GM12878 (cell line): ENCODE results near the gene ARID3A. TPM values are rescaled to one million over a fixed set of nuclear protein-coding genes. Genes with fewer than 3 reads are reported as not detected.

Source experiments
- BMI1 ChIP-seq: fragments of 450-650 bp; IDR thresholded peaks from 2 replicates; pipeline ENCODE4 v1.6.1; 2016; ENCODE audit warnings: mild to moderate bottlenecking, moderate library complexity, borderline replicate concordance
- DPF2 ChIP-seq: fragments of 450-650 bp; IDR thresholded peaks from 2 replicates; pipeline ENCODE4 v1.6.1; 2017; ENCODE audit warnings: mild to moderate bottlenecking
- NR2C1 ChIP-seq: fragments of 450-650 bp; IDR thresholded peaks from 2 replicates; pipeline ENCODE4 v1.6.1; 2017; ENCODE audit warnings: antibody characterized with exemption, mild to moderate bottlenecking, moderate library complexity
- RELA ChIP-seq: fragments of 450-650 bp; IDR thresholded peaks from 2 replicates; pipeline ENCODE4 v1.8.0; 2014; ENCODE audit warnings: borderline replicate concordance; ENCODE audit not compliant: partially characterized antibody
- SMAD1 ChIP-seq: fragments of 450-650 bp; IDR thresholded peaks from 2 replicates; pipeline ENCODE4 v1.6.1; 2018; ENCODE audit warnings: mild to moderate bottlenecking, low read depth; ENCODE audit not compliant: partially characterized antibody
- YY1 ChIP-seq: IDR thresholded peaks from 2 replicates; pipeline ENCODE4 v1.6.1; 2011; ENCODE audit warnings: low read depth, mild to moderate bottlenecking, low read length
- ZNF217 ChIP-seq: fragments of 450-650 bp; IDR thresholded peaks from 2 replicates; pipeline ENCODE4 v1.6.1; 2017; ENCODE audit warnings: antibody characterized with exemption, mild to moderate bottlenecking
- polyA plus RNA-seq, 11 experiments: library from polyadenylated mRNA; depleted of rRNA in 4 of 11; unstranded in 6 of 11; stranded (reverse) in 5 of 11; fragments of >200 nt; fragmentation: Nextera tagmentation in 4 of 11; fragmentation: Illumina TruSeq in 1 of 11; extraction: Ambion mirVana in 4 of 11; extraction: Trizol in 1 of 11; gene quantifications; 1 replicate in 1 of 11; 2 replicates in 10 of 11; pipeline versions ENCODE4 v1.2.1 to v1.2.3, GENCODE V29; 2011 to 2016; ENCODE audit warnings: inconsistent platforms in 2 of 11, missing spikeins in 2 of 11, low read depth in 1 of 11
- total RNA-seq, 4 experiments: library from RNA; depleted of rRNA in 3 of 4; stranded (reverse); fragments of >200 nt in 3 of 4; fragmentation: Illumina TruSeq in 1 of 4; extraction: Trizol in 1 of 4; gene quantifications; 2 replicates each; pipeline versions ENCODE4 v1.2.1 to v1.2.3, GENCODE V29; 2013 to 2021
- TF ChIP-seq, protein P1 (sequence below): IDR thresholded peaks from 2 replicates; pipeline ENCODE4 v1.6.1; 2012; ENCODE audit warnings: mild to moderate bottlenecking, low read depth, low read length
- TF ChIP-seq, protein P2 (sequence below): fragments of 450-650 bp; conservative IDR thresholded peaks from 2 replicates; pipeline ENCODE4 v1.6.1; 2017; ENCODE audit warnings: mild to moderate bottlenecking, moderate library complexity
- TF ChIP-seq, protein P3 (sequence below): fragments of 450-650 bp; IDR thresholded peaks from 2 replicates; pipeline ENCODE4 v1.6.1; 2017; ENCODE audit warnings: mild to moderate bottlenecking
- TF ChIP-seq, protein P4 (sequence below): IDR thresholded peaks from 2 replicates; pipeline ENCODE4 v1.6.1; 2011; ENCODE audit warnings: borderline replicate concordance, low read depth, mild to moderate bottlenecking, moderate library complexity, mixed read lengths, low read length; ENCODE audit not compliant: insufficient read depth; ENCODE audit errors: extremely low read length
- TF ChIP-seq, protein P5 (sequence below): fragments of 450-650 bp; IDR thresholded peaks from 2 replicates; pipeline ENCODE4 v1.6.1; 2017; ENCODE audit warnings: borderline replicate concordance
- TF ChIP-seq, protein P6 (sequence below): fragments of 150-350 bp; IDR thresholded peaks from 2 replicates; pipeline ENCODE4 v1.6.1; 2014; ENCODE audit warnings: mild to moderate bottlenecking, low read depth, low read length

The ARID3A gene
- total and polyA plus RNA-seq, 10 of the 15 experiments (the other 5 are each of a cell fraction or from before 2014, with no cell fraction given) = 0.76 to 70.0 (median 16.7) TPM

DNA sequence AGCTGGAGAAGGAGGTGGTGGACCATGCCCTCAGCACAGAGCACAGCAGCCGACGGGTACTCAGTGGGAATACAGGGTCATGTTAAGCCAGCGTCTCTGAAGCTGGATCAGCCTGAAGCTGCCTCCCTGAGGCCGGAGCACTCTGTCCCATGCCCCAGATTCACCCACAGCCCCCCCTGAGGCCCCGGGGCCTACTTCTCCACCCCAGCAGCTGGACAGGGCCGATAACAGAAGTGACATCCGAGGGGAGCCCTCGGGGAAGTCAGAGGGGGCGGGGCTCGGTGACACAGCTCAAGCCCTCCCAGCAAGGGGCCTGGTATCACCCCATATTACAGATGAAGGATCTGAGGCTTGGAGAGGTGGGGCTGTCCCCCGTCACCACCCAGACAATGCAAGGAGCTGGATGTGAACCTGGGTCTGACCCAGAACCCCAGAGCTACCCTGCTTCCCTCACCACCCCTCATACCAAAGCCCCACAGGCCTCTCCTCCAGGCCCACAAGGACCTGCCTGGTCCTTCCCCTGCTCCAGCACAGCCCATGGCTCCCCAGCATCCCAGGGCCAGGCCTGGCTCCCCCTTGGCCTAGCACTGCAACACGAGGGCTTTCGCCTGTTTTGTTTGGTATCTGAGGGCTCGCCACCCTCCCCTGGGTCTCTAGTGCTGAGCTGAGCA, 18.5 kb upstream of the ARID3A start (continued):
- TF ChIP-seq, protein P1, sequence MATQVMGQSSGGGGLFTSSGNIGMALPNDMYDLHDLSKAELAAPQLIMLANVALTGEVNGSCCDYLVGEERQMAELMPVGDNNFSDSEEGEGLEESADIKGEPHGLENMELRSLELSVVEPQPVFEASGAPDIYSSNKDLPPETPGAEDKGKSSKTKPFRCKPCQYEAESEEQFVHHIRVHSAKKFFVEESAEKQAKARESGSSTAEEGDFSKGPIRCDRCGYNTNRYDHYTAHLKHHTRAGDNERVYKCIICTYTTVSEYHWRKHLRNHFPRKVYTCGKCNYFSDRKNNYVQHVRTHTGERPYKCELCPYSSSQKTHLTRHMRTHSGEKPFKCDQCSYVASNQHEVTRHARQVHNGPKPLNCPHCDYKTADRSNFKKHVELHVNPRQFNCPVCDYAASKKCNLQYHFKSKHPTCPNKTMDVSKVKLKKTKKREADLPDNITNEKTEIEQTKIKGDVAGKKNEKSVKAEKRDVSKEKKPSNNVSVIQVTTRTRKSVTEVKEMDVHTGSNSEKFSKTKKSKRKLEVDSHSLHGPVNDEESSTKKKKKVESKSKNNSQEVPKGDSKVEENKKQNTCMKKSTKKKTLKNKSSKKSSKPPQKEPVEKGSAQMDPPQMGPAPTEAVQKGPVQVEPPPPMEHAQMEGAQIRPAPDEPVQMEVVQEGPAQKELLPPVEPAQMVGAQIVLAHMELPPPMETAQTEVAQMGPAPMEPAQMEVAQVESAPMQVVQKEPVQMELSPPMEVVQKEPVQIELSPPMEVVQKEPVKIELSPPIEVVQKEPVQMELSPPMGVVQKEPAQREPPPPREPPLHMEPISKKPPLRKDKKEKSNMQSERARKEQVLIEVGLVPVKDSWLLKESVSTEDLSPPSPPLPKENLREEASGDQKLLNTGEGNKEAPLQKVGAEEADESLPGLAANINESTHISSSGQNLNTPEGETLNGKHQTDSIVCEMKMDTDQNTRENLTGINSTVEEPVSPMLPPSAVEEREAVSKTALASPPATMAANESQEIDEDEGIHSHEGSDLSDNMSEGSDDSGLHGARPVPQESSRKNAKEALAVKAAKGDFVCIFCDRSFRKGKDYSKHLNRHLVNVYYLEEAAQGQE = peak; percentile 53; the same call in 1 of the 2 replicates
- TF ChIP-seq BMI1 (no peak), ZNF217 (peak; percentile 43; the same call in 1 of the 2 replicates), RELA (no peak), DPF2 (0 out of 2 replicates have a peak, but pooled peaks have one; percentile 23), SMAD1 (no peak), NR2C1 (no peak), YY1 (no peak)
- TF ChIP-seq, protein P2, sequence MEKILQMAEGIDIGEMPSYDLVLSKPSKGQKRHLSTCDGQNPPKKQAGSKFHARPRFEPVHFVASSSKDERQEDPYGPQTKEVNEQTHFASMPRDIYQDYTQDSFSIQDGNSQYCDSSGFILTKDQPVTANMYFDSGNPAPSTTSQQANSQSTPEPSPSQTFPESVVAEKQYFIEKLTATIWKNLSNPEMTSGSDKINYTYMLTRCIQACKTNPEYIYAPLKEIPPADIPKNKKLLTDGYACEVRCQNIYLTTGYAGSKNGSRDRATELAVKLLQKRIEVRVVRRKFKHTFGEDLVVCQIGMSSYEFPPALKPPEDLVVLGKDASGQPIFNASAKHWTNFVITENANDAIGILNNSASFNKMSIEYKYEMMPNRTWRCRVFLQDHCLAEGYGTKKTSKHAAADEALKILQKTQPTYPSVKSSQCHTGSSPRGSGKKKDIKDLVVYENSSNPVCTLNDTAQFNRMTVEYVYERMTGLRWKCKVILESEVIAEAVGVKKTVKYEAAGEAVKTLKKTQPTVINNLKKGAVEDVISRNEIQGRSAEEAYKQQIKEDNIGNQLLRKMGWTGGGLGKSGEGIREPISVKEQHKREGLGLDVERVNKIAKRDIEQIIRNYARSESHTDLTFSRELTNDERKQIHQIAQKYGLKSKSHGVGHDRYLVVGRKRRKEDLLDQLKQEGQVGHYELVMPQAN = no peak
- TF ChIP-seq, protein P3, sequence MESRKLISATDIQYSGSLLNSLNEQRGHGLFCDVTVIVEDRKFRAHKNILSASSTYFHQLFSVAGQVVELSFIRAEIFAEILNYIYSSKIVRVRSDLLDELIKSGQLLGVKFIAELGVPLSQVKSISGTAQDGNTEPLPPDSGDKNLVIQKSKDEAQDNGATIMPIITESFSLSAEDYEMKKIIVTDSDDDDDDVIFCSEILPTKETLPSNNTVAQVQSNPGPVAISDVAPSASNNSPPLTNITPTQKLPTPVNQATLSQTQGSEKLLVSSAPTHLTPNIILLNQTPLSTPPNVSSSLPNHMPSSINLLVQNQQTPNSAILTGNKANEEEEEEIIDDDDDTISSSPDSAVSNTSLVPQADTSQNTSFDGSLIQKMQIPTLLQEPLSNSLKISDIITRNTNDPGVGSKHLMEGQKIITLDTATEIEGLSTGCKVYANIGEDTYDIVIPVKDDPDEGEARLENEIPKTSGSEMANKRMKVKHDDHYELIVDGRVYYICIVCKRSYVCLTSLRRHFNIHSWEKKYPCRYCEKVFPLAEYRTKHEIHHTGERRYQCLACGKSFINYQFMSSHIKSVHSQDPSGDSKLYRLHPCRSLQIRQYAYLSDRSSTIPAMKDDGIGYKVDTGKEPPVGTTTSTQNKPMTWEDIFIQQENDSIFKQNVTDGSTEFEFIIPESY = no peak
- TF ChIP-seq, protein P4, sequence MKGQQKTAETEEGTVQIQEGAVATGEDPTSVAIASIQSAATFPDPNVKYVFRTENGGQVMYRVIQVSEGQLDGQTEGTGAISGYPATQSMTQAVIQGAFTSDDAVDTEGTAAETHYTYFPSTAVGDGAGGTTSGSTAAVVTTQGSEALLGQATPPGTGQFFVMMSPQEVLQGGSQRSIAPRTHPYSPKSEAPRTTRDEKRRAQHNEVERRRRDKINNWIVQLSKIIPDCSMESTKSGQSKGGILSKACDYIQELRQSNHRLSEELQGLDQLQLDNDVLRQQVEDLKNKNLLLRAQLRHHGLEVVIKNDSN = no peak
- TF ChIP-seq, protein P5, sequence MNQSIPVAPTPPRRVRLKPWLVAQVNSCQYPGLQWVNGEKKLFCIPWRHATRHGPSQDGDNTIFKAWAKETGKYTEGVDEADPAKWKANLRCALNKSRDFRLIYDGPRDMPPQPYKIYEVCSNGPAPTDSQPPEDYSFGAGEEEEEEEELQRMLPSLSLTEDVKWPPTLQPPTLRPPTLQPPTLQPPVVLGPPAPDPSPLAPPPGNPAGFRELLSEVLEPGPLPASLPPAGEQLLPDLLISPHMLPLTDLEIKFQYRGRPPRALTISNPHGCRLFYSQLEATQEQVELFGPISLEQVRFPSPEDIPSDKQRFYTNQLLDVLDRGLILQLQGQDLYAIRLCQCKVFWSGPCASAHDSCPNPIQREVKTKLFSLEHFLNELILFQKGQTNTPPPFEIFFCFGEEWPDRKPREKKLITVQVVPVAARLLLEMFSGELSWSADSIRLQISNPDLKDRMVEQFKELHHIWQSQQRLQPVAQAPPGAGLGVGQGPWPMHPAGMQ = no peak
- TF ChIP-seq, protein P6, sequence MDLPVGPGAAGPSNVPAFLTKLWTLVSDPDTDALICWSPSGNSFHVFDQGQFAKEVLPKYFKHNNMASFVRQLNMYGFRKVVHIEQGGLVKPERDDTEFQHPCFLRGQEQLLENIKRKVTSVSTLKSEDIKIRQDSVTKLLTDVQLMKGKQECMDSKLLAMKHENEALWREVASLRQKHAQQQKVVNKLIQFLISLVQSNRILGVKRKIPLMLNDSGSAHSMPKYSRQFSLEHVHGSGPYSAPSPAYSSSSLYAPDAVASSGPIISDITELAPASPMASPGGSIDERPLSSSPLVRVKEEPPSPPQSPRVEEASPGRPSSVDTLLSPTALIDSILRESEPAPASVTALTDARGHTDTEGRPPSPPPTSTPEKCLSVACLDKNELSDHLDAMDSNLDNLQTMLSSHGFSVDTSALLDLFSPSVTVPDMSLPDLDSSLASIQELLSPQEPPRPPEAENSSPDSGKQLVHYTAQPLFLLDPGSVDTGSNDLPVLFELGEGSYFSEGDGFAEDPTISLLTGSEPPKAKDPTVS = no peak
- TF ChIP-seq, all 136 proteins: peak for 4
